GM21526 (cell line): ENCODE measurements around the gene RNF186.

ENCODE experiments used
- ATAC-seq: cut with Tn5 transposase; IDR thresholded peaks from one replicate; pipeline ENCODE4 v1.9.1; 2021; ENCODE audit warnings: moderate library complexity; ENCODE audit not compliant: unreplicated experiment, low FRiP score

Gene RNF186

DNA sequence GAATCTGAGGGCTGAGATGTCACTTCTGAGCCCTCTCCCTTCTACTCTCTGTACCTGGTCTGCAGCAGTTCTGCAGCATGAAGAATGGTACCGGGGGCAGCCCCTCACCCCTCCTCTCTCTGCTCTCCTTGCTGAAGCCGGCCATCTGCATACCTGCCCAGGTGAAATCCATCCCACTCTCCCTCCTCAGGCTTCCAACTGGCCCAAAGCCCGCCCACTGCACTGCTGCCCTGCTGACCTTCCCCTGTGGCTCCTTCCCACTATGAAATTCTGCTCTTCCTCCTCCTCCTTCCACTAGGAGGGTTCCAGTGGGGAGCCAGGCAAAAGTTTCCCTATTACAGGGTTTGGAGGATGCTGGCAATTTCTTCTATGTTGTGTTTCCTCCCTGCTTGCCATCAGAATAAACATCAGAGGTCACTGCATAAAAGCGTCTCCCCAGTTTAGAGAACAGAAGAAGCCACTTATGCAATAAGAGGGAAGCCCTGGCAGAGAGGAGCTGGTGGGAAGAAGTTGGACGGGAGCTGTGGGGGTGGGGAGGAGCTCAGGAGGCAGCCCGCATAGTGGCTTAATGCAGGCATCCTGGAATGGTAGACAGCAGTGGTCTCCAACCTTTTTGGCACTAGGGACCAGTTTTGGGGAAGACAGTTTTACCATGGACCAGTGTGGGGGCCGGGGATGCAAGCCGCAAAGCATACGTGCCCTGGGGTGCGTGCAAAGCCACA is 45.7 kb downstream of the RNF186 start:
- no peak for ATAC-seq

DNA sequence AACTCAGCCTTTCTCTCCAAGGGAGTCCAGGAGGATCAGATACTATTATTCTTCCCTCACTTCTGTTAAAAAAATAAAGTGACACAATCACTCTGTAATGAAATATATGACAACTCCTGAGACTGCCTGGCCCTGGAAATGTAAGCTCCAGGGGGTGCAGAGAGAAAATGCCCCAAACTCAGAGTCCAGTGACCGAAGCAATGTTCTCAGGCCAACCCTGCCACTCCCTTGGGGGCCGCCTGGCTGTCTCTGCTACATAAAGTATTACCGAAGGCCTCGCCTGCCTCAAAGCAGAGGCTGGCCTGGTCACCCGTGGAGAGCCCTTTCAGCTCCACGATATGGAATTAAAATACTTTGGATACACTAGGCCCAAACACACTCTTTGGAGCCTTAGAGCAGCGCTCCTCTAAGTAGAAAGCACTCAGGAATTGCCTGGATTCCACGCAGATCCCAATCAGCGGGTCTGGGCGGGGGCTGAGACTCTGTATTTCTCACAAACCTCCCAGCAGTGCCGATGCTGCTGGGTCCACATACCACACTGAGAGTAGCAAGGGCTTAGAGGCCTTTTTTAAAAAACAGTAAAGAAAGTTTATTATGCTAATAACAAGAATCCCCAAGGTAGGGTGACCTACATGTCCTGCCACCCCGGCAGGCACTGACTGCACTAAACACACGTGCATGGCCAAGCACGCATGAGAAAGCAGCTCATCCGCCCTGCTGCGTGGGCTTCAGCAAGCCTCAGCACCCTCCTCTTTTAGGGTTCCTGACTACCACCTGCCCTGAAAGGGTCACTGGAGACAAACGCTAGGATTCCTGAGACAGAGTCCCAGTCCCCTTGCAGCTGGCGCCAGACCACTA is 46.5 kb downstream of the RNF186 start:
- no peak for ATAC-seq

DNA sequence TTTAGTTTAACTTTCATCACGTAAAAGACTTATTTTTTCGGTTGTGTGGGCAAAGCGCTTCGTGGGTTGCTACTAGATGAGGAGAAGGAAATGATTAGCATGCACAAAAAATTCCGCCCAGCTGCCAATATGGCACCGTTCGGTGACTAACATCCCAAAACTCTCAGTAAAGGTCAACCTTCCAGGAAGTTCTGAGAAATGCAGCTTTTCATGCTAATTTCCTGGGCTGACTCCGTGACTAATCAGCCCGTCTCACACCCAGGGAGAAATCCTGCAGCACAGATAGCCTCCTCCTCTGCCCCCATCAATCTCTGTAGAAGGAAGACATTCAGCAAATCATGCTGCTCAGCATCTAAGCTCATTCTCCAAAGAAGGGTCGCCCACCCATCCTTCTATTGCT is 49.5 kb downstream of the RNF186 start:
- ATAC-seq = no peak

DNA sequence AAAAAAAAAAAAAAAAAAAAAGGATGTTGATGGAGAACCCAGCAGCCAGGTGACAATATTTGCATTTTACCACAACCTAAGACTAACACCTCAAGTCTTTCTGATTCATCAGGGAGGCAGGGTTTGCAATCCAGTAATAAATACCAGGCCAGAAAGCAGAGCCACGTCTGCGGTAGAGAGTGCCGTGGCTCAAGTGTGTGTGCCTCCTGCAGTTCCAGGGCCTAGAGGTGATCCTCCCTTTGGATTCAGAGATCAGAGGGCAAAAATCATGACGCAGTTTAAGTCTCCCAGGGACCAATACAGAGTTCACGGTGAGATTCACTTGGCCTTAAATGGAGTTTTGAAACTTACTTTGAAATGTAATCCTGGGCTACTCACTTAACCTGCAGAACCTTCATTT is 50.2 kb downstream of the RNF186 start:
- ATAC-seq = no peak
